ENCODE results near the gene FAM171A2.

GRCh38 chr17:44312396-44313104 is 51.1 kb downstream of the FAM171A2 start:
- TF ChIP-seq GATA3 (IDR thresholded peaks at IDR 0.05; ENCODE audit: low read depth, low read length): no peak
- no peak for TF ChIP-seq GATA2 (IDR thresholded peaks at IDR 0.05; ENCODE audit: low read depth, low read length)

Measured in SH-SY5Y (cell line).